IPS-NIHi7 (cell line): ENCODE data around the gene TMEM179B.

Source experiments
- DNase-seq: peaks from one replicate; pipeline ENCODE4 v3.0.0; 2012; ENCODE audit warnings: mixed read lengths; ENCODE audit errors: extremely low spot score

Gene TMEM179B

GRCh38 chr11:62832336-62833234, 45.4 kb downstream of the TMEM179B start, which contains the start of gene TEX54:
Gene TEX54, minus strand, starts transcription at chr11:62832841.
- no peak for DNase-seq

- no peak for DNase-seq
These were observed 48.1 kb downstream of the TMEM179B start for GRCh38 chr11:62835336-62835735.

GRCh38 chr11:62839050-62839945, 52.1 kb downstream of the TMEM179B start, which contains the start of gene WDR74:
Gene WDR74, minus strand, starts transcription at chr11:62839590. Its CDS starts 20 bp downstream, at chr11:62839570.
- peak; percentile 67 for DNase-seq
